WI38 (cell line): ENCODE data around the gene MTRF1L.

ENCODE experiments used
- H3K4me3 ChIP-seq: 2 replicates; pipeline ENCODE4 v1.5.1; 2011; ENCODE audit warnings: low read depth, mild to moderate bottlenecking, control low read depth, low read length
- TF ChIP-seq, protein P1 (sequence below): IDR thresholded peaks from 2 replicates; pipeline ENCODE4 v1.5.1; 2012; ENCODE audit warnings: low read depth, mild to moderate bottlenecking, control low read depth, low read length

MTRF1L gene

GRCh38 chr6:153043719-153044118, 41.2 kb upstream of the MTRF1L start:
- no peak overlapping the region for H3K4me3 ChIP-seq
- TF ChIP-seq, protein P1, sequence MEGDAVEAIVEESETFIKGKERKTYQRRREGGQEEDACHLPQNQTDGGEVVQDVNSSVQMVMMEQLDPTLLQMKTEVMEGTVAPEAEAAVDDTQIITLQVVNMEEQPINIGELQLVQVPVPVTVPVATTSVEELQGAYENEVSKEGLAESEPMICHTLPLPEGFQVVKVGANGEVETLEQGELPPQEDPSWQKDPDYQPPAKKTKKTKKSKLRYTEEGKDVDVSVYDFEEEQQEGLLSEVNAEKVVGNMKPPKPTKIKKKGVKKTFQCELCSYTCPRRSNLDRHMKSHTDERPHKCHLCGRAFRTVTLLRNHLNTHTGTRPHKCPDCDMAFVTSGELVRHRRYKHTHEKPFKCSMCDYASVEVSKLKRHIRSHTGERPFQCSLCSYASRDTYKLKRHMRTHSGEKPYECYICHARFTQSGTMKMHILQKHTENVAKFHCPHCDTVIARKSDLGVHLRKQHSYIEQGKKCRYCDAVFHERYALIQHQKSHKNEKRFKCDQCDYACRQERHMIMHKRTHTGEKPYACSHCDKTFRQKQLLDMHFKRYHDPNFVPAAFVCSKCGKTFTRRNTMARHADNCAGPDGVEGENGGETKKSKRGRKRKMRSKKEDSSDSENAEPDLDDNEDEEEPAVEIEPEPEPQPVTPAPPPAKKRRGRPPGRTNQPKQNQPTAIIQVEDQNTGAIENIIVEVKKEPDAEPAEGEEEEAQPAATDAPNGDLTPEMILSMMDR: no peak

DNA sequence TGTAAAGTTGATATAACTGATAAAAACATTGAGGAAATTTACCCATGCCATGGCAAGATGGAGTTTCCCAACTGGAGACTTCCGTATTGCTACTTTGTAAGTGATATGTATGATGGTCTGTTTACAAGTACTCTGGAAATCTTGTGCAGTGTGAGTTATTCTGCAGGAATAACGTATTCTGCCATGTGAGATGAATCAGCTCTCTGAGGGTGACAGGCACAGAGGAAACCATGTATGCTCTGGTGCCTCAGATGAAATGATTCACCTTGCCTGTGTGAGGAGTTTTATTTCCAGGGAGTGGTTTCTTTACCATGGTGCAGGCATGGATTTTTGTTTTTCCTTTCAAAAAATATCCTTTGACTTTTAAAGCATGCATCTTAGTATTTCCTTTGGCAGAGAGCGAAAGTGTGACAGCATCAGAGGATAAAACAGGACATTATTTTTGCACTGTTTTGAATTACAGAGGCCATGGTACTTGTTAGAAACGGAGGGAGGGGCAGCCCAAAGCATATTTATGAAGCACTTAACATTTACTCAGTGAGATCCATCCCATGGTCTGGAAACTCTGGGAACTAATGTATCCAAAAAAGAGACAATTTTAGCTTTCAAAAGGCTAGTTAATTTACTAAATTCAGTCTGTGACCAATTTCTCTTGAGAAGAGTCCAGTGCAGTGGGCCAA, 36.0 kb upstream of the MTRF1L start:
- TF ChIP-seq, protein P1: no peak
- no peak overlapping the region for H3K4me3 ChIP-seq

DNA sequence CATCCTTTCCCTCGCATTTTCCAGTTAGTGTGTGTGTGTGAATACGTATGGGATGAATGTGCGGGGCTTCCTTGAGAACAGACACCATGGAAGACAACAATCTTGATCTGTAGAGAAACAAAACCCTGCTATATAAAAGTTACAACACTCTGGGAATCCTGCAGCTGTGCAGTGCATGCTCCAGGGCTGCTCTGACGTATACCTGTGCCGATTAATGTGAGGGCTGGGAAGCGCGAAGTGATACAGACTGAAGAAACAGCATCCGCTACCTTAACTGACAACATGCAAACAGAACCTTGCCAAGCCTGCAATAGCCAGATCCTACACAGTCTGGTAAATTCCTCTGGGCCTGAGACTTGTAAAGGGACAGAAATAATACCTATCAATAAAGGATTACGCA, 31.6 kb upstream of the MTRF1L start:
- TF ChIP-seq, protein P1: no peak

DNA sequence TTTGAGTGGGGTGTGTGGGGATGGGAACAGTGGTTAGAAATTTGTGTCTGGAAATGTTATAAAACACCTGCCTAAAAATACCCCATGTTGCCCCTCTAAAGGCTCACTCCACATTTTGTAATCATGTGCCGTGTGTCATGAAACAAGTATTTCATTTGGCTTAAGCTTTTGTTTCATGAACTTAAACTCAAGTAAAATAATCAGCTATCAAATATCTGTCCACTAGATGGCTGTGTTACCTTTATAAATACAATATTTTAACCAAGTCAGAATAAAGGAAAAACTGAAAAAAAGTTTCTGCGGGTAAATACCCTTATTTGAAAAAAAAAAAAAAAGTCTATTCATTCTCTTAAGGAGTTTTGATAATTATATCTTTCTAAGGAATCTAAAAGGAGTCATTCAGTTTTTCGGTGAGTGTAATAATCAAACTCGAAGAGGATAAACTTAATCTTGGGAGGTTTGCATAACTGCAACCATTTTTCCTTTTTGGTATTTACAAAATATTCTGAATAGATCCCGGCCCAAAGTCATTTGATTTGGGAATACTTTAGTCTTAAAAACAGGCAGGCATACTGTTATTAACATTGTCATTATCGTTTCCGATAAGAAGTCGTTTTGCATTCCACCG, 29.9 kb upstream of the MTRF1L start:
- TF ChIP-seq, protein P1: no peak; the same call in 1 of the 2 replicates
- H3K4me3 ChIP-seq: no peak overlapping the region

More for the DNA sequence above, 31.6 kb upstream of the MTRF1L start:
- no peak overlapping the region for H3K4me3 ChIP-seq

DNA sequence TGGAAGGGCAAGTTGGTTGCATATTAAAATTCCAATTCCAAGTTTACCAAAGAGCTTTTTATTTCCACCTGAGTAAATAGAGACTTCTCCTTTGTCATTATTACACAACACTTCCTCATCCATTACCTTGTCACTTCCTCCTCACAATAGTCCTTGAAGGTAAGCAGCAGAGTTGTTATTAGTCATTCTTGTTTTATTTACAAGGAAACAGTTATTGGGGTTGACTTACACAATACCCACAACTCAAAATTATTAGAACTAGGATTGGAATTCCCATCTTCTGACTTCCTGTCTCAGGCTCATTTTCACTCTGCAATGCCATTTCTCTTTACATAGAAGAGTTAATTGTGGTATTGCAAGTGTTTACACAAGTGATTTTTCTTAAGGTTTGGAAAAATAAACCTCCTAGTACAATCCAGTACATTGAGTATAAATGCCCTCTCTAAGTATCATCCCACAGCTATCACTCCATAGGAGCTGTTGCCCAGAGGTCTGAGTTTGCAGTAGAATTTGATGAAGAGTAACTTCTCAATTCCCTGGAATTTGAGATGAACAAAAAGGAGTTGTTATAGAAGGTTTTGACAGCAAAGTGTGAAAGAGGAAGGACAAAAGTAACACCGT, 28.9 kb upstream of the MTRF1L start:
- no peak overlapping the region for H3K4me3 ChIP-seq
- TF ChIP-seq, protein P1: no peak

DNA sequence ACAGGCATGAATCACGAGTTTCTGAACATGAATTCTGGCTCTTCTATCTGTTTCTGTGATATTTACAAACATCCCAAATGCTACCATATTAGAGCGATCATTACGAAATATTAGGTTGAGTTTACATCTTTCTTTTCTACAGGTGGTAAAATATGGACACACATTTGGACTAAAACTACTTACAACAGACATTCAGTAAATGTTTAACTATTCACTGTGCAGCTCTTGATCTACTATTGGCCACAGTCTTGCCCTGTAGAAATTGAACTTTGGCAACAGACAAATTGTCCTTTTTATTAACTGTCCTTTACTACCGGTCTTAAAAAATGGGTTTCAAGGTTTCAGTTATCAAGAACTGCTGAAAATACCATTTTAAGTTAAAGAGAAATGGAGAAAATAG, 26.5 kb upstream of the MTRF1L start:
- H3K4me3 ChIP-seq: no peak overlapping the region
- TF ChIP-seq, protein P1: no peak

GRCh38 chr6:153028286-153028685, 25.8 kb upstream of the MTRF1L start:
- no peak overlapping the region for H3K4me3 ChIP-seq
- TF ChIP-seq, protein P1: no peak
